HepG2 (cell line): ENCODE measurements around the gene TIGAR.

ENCODE experiments used
- CTCF ChIP-seq: sonication (generic); formaldehyde crosslinking; IDR thresholded peaks from 2 replicates; pipeline ENCODE4 v1.5.0; 2020; ENCODE audit warnings: mild to moderate bottlenecking, missing genetic modification reagents, moderate library complexity
- EP300 ChIP-seq, 3 experiments: sonication (generic) in 1 of 3; formaldehyde crosslinking in 1 of 3; IDR thresholded peaks; 2 replicates each; pipeline versions ENCODE4 v1.5.1 to v1.6.1; 2011 to 2020; ENCODE audit warnings: low read depth in 2 of 3, low read length in 2 of 3, borderline replicate concordance in 1 of 3, improper control_type of control experiment in 1 of 3, mild to moderate bottlenecking in 1 of 3, missing genetic modification reagents in 1 of 3, moderate library complexity in 1 of 3
- ETV6 ChIP-seq: sonication (generic); formaldehyde crosslinking; conservative IDR thresholded peaks from 2 replicates; pipeline ENCODE4 v1.4.0; 2020; ENCODE audit warnings: missing genetic modification reagents
- NFATC3 ChIP-seq: sonication (generic); formaldehyde crosslinking; IDR thresholded peaks from 2 replicates; pipeline ENCODE4 v1.5.1; 2020; ENCODE audit warnings: mild to moderate bottlenecking, missing genetic modification reagents
- POLR2AphosphoS5 ChIP-seq: IDR thresholded peaks from 2 replicates; pipeline ENCODE4 v1.6.1; 2012; ENCODE audit warnings: low read depth, low read length
- RXRA ChIP-seq: sonication (generic); formaldehyde crosslinking; IDR thresholded peaks from 2 replicates; pipeline ENCODE4 v1.5.1; 2020; ENCODE audit warnings: missing genetic modification reagents
- TGIF2 ChIP-seq: IDR thresholded peaks from 2 replicates; pipeline ENCODE4 v1.6.1; 2016; ENCODE audit warnings: control low read depth, missing compliant biosample characterization
- ZFP36 ChIP-seq: fragments of 150-350 bp; IDR thresholded peaks from 2 replicates; pipeline ENCODE4 v1.6.1; 2018; ENCODE audit warnings: borderline replicate concordance, low read length, low read depth; ENCODE audit not compliant: partially characterized antibody
- ZSCAN25 ChIP-seq: sonication (generic); formaldehyde crosslinking; IDR thresholded peaks from 2 replicates; pipeline ENCODE4 v1.8.0; 2022; ENCODE audit warnings: mild to moderate bottlenecking, missing genetic modification reagents
- TF ChIP-seq, protein P1 (sequence below), 2 experiments: IDR thresholded peaks; 2 replicates each; pipeline ENCODE4 v1.6.1; 2011 to 2012; ENCODE audit warnings: low read length in 2 of 2, borderline replicate concordance in 1 of 2, low read depth in 1 of 2, mild to moderate bottlenecking in 1 of 2, moderate library complexity in 1 of 2
- TF ChIP-seq, protein P2 (sequence below): sonication (generic); formaldehyde crosslinking; IDR thresholded peaks from 2 replicates; pipeline ENCODE4 v1.4.0; 2020; ENCODE audit warnings: missing genetic modification reagents, borderline replicate concordance
- TF ChIP-seq, protein P3 (sequence below): sonication (generic); formaldehyde crosslinking; IDR thresholded peaks from 2 replicates; pipeline ENCODE4 v1.5.0; 2020; ENCODE audit warnings: mild to moderate bottlenecking, missing genetic modification reagents, borderline replicate concordance

DNA sequence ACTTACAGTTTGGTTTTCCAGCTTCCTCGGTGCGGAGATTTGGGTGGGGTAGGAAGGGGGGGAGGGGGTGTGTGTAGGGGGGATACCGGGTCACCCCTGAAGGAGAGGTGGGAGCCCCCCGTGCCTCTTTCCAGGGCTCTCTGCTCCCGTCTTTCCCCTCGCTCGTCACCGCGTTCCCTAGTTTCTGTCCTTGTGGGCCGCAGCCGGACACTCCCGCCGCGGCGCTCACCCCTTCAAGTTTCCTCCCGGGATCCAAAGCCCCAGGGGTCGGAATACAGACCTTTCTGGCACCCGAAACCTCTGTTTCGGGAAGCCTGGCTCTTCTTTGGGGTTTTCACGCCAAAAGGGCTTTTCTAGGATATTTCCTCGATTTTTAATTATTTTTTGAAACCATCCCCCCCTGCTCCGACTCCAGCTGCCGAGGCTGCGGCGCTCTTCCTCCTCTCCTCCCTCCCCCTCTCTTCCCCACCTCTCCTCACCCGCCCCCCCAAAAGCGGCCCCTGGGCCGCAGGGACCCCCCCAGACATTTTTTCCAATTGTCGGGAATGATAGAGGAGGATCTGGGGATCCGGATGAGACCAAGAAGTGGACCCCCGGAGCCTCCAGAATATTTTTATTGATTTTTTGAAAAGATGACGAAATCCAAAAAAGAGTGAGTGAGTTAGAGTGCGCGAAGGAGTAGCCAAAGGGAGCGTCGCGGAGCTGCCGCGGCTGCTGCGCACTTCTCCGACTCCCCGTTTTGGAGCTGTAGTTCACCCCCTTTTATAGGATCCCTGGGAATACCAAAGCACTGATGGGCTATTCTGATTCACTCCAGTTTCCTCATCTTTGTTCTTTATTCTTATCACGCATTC, 45.8 kb upstream of the TIGAR start:
- TF ChIP-seq RXRA (CRISPR knock-in tag) = no peak
- no peak for TF ChIP-seq POLR2AphosphoS5
- no peak for TF ChIP-seq EP300 (IDR thresholded peaks at IDR 0.05; ENCODE audit: low read depth in 2 of 2, low read length in 2 of 2)
- TF ChIP-seq EP300 (CRISPR knock-in tag; IDR thresholded peaks at IDR 0.05; ENCODE audit: borderline replicate concordance) = no peak
- TF ChIP-seq, protein P1, sequence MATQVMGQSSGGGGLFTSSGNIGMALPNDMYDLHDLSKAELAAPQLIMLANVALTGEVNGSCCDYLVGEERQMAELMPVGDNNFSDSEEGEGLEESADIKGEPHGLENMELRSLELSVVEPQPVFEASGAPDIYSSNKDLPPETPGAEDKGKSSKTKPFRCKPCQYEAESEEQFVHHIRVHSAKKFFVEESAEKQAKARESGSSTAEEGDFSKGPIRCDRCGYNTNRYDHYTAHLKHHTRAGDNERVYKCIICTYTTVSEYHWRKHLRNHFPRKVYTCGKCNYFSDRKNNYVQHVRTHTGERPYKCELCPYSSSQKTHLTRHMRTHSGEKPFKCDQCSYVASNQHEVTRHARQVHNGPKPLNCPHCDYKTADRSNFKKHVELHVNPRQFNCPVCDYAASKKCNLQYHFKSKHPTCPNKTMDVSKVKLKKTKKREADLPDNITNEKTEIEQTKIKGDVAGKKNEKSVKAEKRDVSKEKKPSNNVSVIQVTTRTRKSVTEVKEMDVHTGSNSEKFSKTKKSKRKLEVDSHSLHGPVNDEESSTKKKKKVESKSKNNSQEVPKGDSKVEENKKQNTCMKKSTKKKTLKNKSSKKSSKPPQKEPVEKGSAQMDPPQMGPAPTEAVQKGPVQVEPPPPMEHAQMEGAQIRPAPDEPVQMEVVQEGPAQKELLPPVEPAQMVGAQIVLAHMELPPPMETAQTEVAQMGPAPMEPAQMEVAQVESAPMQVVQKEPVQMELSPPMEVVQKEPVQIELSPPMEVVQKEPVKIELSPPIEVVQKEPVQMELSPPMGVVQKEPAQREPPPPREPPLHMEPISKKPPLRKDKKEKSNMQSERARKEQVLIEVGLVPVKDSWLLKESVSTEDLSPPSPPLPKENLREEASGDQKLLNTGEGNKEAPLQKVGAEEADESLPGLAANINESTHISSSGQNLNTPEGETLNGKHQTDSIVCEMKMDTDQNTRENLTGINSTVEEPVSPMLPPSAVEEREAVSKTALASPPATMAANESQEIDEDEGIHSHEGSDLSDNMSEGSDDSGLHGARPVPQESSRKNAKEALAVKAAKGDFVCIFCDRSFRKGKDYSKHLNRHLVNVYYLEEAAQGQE (IDR thresholded peaks at IDR 0.05; ENCODE audit: borderline replicate concordance in 1 of 2, low read depth in 1 of 2, low read length in 2 of 2) = no peak
- TF ChIP-seq ETV6 (CRISPR knock-in tag) = no peak
- TF ChIP-seq ZSCAN25 (CRISPR knock-in tag) = no peak
- TF ChIP-seq NFATC3 (CRISPR knock-in tag) = no peak
- TF ChIP-seq, protein P2, sequence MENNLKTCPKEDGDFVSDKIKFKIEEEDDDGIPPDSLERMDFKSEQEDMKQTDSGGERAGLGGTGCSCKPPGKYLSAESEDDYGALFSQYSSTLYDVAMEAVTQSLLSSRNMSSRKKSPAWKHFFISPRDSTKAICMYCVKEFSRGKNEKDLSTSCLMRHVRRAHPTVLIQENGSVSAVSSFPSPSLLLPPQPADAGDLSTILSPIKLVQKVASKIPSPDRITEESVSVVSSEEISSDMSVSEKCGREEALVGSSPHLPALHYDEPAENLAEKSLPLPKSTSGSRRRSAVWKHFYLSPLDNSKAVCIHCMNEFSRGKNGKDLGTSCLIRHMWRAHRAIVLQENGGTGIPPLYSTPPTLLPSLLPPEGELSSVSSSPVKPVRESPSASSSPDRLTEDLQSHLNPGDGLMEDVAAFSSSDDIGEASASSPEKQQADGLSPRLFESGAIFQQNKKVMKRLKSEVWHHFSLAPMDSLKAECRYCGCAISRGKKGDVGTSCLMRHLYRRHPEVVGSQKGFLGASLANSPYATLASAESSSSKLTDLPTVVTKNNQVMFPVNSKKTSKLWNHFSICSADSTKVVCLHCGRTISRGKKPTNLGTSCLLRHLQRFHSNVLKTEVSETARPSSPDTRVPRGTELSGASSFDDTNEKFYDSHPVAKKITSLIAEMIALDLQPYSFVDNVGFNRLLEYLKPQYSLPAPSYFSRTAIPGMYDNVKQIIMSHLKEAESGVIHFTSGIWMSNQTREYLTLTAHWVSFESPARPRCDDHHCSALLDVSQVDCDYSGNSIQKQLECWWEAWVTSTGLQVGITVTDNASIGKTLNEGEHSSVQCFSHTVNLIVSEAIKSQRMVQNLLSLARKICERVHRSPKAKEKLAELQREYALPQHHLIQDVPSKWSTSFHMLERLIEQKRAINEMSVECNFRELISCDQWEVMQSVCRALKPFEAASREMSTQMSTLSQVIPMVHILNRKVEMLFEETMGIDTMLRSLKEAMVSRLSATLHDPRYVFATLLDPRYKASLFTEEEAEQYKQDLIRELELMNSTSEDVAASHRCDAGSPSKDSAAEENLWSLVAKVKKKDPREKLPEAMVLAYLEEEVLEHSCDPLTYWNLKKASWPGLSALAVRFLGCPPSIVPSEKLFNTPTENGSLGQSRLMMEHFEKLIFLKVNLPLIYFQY (CRISPR knock-in tag) = no peak
- no peak for TF ChIP-seq TGIF2 (CRISPR knock-in tag)
- no peak for TF ChIP-seq CTCF (CRISPR knock-in tag)
- TF ChIP-seq, protein P3, sequence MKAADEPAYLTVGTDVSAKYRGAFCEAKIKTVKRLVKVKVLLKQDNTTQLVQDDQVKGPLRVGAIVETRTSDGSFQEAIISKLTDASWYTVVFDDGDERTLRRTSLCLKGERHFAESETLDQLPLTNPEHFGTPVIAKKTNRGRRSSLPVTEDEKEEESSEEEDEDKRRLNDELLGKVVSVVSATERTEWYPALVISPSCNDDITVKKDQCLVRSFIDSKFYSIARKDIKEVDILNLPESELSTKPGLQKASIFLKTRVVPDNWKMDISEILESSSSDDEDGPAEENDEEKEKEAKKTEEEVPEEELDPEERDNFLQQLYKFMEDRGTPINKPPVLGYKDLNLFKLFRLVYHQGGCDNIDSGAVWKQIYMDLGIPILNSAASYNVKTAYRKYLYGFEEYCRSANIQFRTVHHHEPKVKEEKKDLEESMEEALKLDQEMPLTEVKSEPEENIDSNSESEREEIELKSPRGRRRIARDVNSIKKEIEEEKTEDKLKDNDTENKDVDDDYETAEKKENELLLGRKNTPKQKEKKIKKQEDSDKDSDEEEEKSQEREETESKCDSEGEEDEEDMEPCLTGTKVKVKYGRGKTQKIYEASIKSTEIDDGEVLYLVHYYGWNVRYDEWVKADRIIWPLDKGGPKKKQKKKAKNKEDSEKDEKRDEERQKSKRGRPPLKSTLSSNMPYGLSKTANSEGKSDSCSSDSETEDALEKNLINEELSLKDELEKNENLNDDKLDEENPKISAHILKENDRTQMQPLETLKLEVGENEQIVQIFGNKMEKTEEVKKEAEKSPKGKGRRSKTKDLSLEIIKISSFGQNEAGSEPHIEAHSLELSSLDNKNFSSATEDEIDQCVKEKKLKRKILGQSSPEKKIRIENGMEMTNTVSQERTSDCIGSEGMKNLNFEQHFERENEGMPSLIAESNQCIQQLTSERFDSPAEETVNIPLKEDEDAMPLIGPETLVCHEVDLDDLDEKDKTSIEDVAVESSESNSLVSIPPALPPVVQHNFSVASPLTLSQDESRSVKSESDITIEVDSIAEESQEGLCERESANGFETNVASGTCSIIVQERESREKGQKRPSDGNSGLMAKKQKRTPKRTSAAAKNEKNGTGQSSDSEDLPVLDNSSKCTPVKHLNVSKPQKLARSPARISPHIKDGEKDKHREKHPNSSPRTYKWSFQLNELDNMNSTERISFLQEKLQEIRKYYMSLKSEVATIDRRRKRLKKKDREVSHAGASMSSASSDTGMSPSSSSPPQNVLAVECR (CRISPR knock-in tag) = no peak
- TF ChIP-seq ZFP36 = no peak
